ENCODE results near the gene PDSS1. TPM values are rescaled to one million over a fixed set of nuclear protein-coding genes. Genes with fewer than 3 reads are reported as not detected.

Gene PDSS1
- polyA plus RNA-seq, 1 of the 3 experiments (the other 2 are of a cell fraction): 14.9 TPM

DNA sequence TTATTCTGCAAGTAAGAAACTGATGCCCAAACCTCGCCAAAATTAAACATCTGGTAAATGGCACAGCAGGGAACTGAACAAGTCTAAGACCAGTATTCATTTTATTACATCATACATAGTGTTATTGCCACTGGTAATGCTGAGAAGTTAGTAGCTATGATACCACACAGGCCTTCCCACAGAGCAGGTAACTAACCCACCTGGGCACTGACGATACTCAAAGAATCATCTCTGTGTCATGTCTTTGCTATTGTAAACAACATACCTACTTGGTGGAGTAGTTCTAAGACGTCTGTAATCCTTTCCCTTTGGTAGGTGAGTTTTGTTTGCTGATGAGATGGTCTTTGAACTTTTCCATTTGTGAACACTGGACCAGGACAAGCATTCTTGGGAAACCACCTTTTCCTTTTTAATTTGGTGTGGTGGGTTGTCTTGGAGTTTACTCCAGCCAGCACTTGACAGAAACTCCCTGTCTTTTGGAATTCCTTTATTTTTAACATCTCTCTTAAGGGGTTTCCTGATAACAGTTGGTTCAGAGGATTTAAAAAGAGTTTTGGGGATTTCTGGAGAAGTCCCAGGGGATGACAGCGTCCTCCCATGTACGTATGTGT is 40.9 kb downstream of the PDSS1 start (continued):
- TF ChIP-seq ZBTB33 (IDR thresholded peaks at IDR 0.05; ENCODE audit: borderline replicate concordance, low read depth): no peak
- no peak for TF ChIP-seq FOXM1 (IDR thresholded peaks at IDR 0.05; ENCODE audit: low read depth)
- no peak for TF ChIP-seq TCF12 (IDR thresholded peaks at IDR 0.05)
- TF ChIP-seq FOXJ3 (CRISPR knock-in tag; IDR thresholded peaks at IDR 0.05): no peak
- no peak for TF ChIP-seq USF1 (IDR thresholded peaks at IDR 0.05; ENCODE audit: borderline replicate concordance, low read depth)
- TF ChIP-seq NFIC (IDR thresholded peaks at IDR 0.05; ENCODE audit: borderline replicate concordance): no peak
- no peak for TF ChIP-seq CTCF (IDR thresholded peaks at IDR 0.05)
- no peak for TF ChIP-seq TAF1 (IDR thresholded peaks at IDR 0.05; ENCODE audit: borderline replicate concordance, low read depth, low read length)
- TF ChIP-seq POLR2AphosphoS5 (IDR thresholded peaks at IDR 0.05; ENCODE audit: low read depth, low read length): no peak
- TF ChIP-seq NRF1 (IDR thresholded peaks at IDR 0.05; ENCODE audit: low read depth, low read length): no peak

DNA sequence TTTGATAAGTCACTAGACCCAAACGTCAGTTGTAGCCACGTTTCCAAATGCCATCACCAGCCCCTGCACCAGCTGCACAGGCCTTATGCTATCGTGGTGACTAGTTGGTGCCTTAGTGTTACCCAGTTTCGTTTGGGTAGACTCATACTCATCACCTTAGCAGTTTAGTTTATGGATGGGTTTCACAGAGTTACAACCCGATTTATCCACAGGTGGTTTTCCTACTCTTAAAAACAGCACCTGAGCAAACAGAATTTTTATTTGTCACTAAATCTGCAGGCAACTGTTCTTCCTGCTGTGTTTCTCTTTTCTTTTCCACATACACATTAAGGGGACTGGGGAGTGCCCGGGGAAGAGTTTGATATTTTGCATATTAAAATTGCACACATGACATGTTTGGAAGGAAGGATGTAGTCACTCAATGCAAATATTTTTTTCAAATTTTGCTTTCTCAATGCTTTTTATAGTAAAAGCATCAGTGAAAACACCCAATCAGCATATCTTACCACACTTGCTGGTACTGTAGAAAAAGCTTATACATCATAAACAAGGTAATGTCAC is 41.6 kb downstream of the PDSS1 start:
- 85% methylated on average over 6 of the region's 6 CpGs for WGBS (ENCODE audit: low lambda C conversion rate)
- CTCF ChIA-PET: interaction anchor here (3.0 kb wide), 1 partner anchor 12 kb away, joined by 18 read pairs; no protein-coding TSS in a partner anchor
- no peak for TF ChIP-seq MXI1 (IDR thresholded peaks at IDR 0.05; ENCODE audit: low read depth, low read length)
- no peak for TF ChIP-seq PBX3 (IDR thresholded peaks at IDR 0.05)
- TF ChIP-seq IRF3 (IDR thresholded peaks at IDR 0.05; ENCODE audit: low read depth, low read length): no peak
- no peak for TF ChIP-seq YY1 (IDR thresholded peaks at IDR 0.05; ENCODE audit: low read depth)
- TF ChIP-seq POLR2AphosphoS5 (IDR thresholded peaks at IDR 0.05; ENCODE audit: low read depth, low read length): no peak
- TF ChIP-seq RXRA (IDR thresholded peaks at IDR 0.05; ENCODE audit: borderline replicate concordance, low read depth): no peak
- TF ChIP-seq ELF1 (IDR thresholded peaks at IDR 0.05): no peak
- TF ChIP-seq NRF1 (IDR thresholded peaks at IDR 0.05; ENCODE audit: low read depth, low read length): no peak
- TF ChIP-seq TAF1 (IDR thresholded peaks at IDR 0.05; ENCODE audit: borderline replicate concordance, low read depth, low read length): no peak
- no peak for TF ChIP-seq MAX (IDR thresholded peaks at IDR 0.05; ENCODE audit: low read depth)
- no peak for TF ChIP-seq EP300 (IDR thresholded peaks at IDR 0.05; ENCODE audit: borderline replicate concordance in 1 of 2, low read depth in 1 of 2, low read length in 1 of 2)
- no peak for TF ChIP-seq USF1 (IDR thresholded peaks at IDR 0.05; ENCODE audit: borderline replicate concordance, low read depth)
- TF ChIP-seq MEF2A (IDR thresholded peaks at IDR 0.05; ENCODE audit: borderline replicate concordance, low read depth): no peak
- no peak for TF ChIP-seq CHD2 (IDR thresholded peaks at IDR 0.05; ENCODE audit: low read length, partially characterized antibody)
- no peak for TF ChIP-seq GABPA (IDR thresholded peaks at IDR 0.05; ENCODE audit: low read depth)
- no peak for TF ChIP-seq TEAD4 (IDR thresholded peaks at IDR 0.05; ENCODE audit: borderline replicate concordance, insufficient read depth)
- no peak for TF ChIP-seq RAD21 (IDR thresholded peaks at IDR 0.05; ENCODE audit: low read length)
- TF ChIP-seq RFX5 (IDR thresholded peaks at IDR 0.05; ENCODE audit: low read length): no peak

More for the DNA sequence above, 41.6 kb downstream of the PDSS1 start:
- Histone ChIP-seq H3K79me2 (ENCODE audit: insufficient read depth) (no peaks in the 10 kb centered on the region), H3F3A (replicated peaks; ENCODE audit: insufficient read depth) (no peaks in the 10 kb centered on the region), H2AFZ (ENCODE audit: low read depth) (no peak overlapping the region), H3K4me3 (ENCODE audit: low read depth in 2 of 2, low read length in 1 of 2) (no peak overlapping the region), H3K4me2 (no peak overlapping the region), H3K27me3 (ENCODE audit: insufficient read depth) (no peaks in the 10 kb centered on the region), H3K9me3 (no peaks in the 10 kb centered on the region), H3K4me1 (ENCODE audit: control insufficient read depth in 1 of 2, insufficient read depth in 2 of 2, low read depth in 1 of 2, low read length in 1 of 2) (no peaks in the 10 kb centered on the region), H3K9ac (no peak overlapping the region), H3K36me3 (replicated peaks in 1 of 2; ENCODE audit: control insufficient read depth in 1 of 2, insufficient read depth in 2 of 2, low read length in 1 of 2) (peaks cover 35 to 70% of the 10 kb centered on the region in 2 experiments), H3K27ac (ENCODE audit: low read depth in 2 of 2, low read length in 1 of 2) (no peak overlapping the region), H3K9me2 (no peaks in the 10 kb centered on the region), H4K20me1 (ENCODE audit: insufficient read depth) (no peaks in the 10 kb centered on the region)
- POLR2A ChIA-PET: no interaction called here
- DNase-seq: no peak

Data from SK-N-SH (cell line).